Lower leg skin (tissue), 3 donors: ENCODE measurements around the gene PPP1R15A.

Source experiments
- CTCF ChIP-seq, 3 donors: fragments of 450-650 bp; IDR thresholded peaks; one replicate each; pipeline ENCODE4 v1.5.1; 2016; ENCODE audit warnings: antibody characterized with exemption in 3 of 3, mild to moderate bottlenecking in 3 of 3, moderate library complexity in 2 of 3
- POLR2A ChIP-seq, 2 donors: fragments of 450-650 bp; IDR thresholded peaks; one replicate each; pipeline ENCODE4 v1.6.1; 2016 to 2017; ENCODE audit warnings: antibody characterized with exemption in 2 of 2, mild to moderate bottlenecking in 1 of 2, moderate library complexity in 1 of 2

- TF ChIP-seq CTCF (IDR thresholded peaks at IDR 0.05) (no peak), POLR2A (IDR thresholded peaks at IDR 0.05) (no peak)
These were observed 34.5 kb upstream of the PPP1R15A start for GRCh38 chr19:48837687-48838086.
